GM19468 (cell line): ENCODE data around the gene AUTS2.

Source experiments
- ATAC-seq: cut with Tn5 transposase; IDR thresholded peaks from one replicate; pipeline ENCODE4 v1.9.1; 2021; ENCODE audit warnings: mild to moderate bottlenecking, moderate library complexity, moderate number of reproducible peaks; ENCODE audit not compliant: unreplicated experiment; ENCODE audit errors: extremely low read depth

Gene AUTS2

GRCh38 chr7:70182521-70182920 is 584.2 kb downstream of the AUTS2 start:
- ATAC-seq: no peak

- ATAC-seq: no peak
Observed at GRCh38 chr7:70183278-70183677, 585.0 kb downstream of the AUTS2 start.

- ATAC-seq: no peak
Observed at GRCh38 chr7:70188901-70189650, 590.8 kb downstream of the AUTS2 start.

GRCh38 chr7:70189776-70190175 is 591.5 kb downstream of the AUTS2 start:
- ATAC-seq: no peak

GRCh38 chr7:70190281-70190680 is 592.0 kb downstream of the AUTS2 start:
- ATAC-seq: no peak

GRCh38 chr7:70193514-70193913 is 595.2 kb downstream of the AUTS2 start:
- no peak for ATAC-seq

GRCh38 chr7:70208236-70209063 is 610.2 kb downstream of the AUTS2 start:
- ATAC-seq: no peak

DNA sequence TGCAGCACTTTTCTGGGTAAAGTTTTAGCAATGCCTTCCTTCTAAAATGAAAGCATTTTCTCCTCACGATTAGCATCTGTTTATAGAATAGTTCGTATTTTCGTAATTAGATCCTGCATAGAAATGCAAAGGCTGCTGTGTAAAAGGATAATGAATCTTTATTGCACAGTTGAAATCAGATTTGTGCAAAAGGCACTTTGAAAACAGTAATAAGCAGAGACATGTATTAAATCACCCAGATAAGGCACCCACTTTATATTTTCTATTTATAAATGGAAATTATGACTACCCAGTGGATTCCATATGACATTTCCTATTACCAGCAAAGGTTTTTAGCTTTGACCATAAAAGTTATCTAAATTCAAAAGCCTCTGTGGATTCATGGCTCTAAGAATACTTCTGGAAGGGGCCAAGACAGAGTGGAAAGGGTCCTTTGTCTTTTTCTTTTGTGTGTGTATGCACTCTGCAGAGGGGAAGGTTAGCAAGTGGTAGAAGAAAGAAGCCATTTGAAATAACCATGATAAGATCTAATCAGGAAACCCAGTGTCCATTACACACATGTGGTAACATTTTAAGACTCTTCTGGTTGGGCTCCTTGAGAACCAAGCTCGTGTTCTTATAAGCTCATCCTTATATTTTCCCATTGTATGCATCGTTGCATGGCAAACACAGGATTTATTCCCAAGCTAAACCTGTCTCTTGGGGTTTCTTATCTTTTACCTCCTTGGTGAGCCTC is 612.1 kb downstream of the AUTS2 start:
- ATAC-seq: no peak

DNA sequence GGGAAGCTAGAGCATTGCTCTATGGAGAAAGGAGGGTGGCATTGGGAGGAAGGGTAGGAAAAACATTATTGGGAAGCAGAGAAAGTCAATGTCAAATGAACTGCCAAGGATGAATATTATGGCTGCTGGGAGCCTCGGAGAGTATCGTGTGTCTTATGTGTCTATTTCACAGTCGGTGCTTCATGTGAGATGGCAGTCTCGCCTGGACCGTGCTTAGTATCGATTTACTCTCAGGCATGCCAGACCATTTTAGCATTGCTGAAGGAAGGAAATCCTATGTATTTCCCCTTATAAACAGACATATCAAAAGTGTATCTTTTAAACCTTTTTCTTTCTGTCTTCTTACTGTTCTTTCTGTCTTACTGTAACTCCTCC is 612.6 kb downstream of the AUTS2 start:
- ATAC-seq: no peak

- no peak for ATAC-seq
Observed at GRCh38 chr7:70212281-70212680, 614.0 kb downstream of the AUTS2 start.

- ATAC-seq: no peak
Observed at GRCh38 chr7:70214071-70214470, 615.8 kb downstream of the AUTS2 start.

GRCh38 chr7:70215491-70215890 is 617.2 kb downstream of the AUTS2 start:
- ATAC-seq: no peak

DNA sequence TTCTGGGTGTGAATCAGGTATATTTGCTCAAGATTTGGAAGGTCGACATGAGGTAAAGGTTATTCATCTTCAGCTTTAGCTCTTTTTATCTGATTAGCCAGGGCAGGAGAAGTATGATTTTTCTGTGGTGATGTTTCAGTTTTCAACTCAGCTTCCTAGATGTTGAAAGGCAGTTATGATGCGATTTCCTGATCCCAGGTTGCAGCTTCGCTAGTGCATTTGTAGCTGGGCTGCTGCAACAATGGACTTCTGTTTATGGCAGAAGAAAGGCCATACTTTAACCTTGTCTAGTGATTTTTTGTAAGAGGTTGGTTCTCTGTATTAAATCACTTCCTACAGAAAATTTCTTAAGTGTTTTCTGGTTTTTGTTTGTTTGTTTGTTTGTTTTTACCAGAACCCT is 619.3 kb downstream of the AUTS2 start:
- no peak for ATAC-seq

DNA sequence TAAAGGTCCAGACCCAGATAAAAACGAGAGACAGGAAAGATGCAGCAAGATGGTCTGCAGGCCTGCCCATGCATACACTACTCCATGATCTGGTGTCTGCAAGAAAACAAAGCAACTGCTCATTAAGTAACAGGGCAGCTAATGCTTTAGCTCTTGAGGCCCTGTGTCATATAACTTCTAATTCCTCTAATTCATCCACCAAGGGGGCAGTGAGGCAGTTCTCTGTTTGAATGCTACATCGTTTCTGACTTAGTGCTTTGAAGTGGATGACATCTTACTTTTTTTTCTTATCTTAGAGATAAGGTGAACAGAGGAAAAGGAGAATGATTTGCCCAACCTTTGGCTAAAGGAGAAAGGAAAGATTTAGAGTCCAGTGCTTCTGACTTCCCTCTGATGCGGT is 619.7 kb downstream of the AUTS2 start:
- ATAC-seq: no peak

DNA sequence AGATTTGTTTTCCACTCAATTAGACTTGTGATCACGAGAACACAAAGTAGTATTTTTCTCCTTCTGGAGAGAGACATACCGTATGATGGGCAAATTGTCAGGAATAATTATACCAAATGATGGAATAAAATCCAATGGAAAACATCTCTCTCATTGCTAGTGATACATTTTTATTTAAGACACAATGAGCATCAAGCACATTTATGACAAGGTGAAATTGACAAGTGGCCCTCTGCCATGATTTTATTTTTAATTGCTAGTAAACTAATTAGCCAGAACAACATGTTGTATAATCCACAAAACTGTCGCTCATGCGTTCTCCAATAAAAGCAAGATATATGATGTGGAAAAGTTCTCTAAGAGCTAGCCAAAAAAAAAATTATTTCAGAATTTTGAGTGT is 620.8 kb downstream of the AUTS2 start:
- ATAC-seq: no peak

DNA sequence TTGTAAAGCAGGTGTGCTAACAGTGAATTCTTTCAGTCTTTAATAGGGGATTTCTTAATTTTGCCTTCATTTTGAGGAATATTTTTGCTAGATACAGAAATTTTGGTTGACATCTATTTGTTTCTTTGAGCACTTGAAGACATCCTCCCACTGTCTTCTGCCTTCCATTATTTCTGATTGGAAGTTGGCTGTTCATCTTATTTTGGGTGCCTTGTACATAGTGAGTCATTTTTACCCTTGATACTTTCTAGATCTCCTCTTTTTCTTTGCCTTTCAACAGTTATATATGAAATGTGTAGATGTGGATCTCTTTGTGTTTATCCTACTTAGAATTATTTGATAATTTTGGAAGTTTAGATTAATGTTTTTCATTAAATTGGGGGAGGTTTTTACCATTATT is 631.0 kb downstream of the AUTS2 start:
- no peak for ATAC-seq

- ATAC-seq: no peak
Observed at GRCh38 chr7:70230761-70231160, 632.5 kb downstream of the AUTS2 start.

DNA sequence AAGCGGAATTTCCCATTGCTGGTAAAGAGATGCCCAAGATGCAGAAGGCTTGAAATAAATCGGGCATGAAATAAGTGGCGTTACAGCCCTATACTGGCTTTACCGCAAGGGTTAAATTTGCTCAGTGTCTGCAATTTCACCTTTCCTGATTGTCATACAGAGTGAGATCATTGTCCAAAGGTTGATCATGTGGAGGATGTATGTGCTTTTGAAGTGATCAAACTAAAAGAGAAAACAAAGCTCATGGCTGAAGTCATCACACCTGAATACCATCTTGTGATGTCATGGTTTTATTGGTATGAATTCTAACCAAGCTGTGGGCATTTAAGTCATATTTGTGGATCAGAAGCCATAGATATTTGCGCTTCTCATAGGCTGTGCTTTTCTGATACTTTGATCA is 635.5 kb downstream of the AUTS2 start:
- ATAC-seq: no peak

DNA sequence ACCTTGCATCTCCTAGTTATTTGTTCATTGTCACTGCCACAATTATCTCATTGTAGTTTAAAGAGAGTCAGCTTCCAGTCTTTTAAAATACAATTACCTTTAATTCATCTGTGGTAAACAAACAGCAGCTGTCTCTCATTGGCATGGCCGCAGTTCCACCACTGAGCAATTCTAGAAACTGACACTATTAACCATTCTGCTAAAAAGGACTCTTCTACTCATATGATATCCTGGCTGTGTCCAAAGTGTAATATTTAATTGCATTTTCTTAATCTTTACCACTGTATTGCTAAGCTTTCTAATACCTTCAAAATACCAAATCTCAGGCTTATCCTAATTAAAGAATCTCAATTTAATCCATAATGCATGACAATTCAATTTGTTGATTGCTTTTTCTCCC is 639.0 kb downstream of the AUTS2 start:
- ATAC-seq: no peak

DNA sequence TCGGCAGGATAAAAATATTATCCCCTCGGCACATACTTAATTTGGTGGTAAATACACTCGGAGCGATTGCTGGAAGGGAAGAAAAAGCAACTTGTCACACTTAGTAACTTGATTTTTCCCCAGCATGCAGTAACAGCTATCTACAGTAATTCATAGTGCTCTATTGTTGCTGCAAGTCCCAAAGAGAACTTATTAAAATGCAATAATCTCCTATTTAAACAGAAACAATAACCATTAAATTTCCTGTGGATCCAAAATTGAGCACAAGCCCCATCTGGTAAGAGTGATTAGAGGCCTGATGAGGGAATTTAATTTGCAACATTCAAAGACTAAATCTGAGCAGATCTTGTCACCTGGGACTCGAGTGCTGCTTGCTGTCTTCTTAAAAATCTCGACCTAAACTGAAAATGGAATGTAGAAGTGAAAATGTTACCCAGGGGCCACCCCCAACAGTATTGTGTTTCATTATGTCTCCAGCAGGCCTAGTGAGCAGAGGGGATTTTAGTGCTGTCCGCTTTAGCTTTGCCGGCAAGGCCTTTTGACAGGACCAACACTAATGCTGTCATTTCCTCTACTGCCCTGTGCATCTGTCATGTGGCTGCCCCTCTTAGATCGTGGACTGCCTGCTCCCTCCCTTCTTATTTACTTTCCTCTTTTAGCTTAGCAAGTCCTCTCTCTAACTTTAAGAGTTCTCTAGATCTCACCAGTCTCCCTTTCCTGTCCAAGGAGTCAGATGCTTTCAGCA is 639.7 kb downstream of the AUTS2 start:
- peak; percentile 98 for ATAC-seq
